MCF 10A (cell line): ENCODE data around the gene ZC3H12C. TPM values are rescaled to one million over a fixed set of nuclear protein-coding genes. Genes with fewer than 3 reads are reported as not detected.

Experiments
- BruUV-seq: library from RNA; stranded (reverse); fragments of 400-500 nt; replicated peaks from 2 replicates; lab custom pipeline; 2021; lab: Mats Ljungman, UMichigan
- CTCF ChIA-PET: fragments of 300-600 bp; sonication (Branson Sonifier 250); formaldehyde crosslinking; extraction: SDS; loops from one replicate; lab custom pipeline; 2021; ENCODE audit warnings: antibody characterized with exemption, inconsistent platforms; lab: Yijun Ruan, JAX
- POLR2A ChIA-PET: fragments of 300-600, 350-650 bp; sonication (Branson Sonifier 250); formaldehyde crosslinking; extraction: SDS; loops from one replicate; lab custom pipeline; 2020; ENCODE audit warnings: antibody characterized with exemption, inconsistent platforms; lab: Yijun Ruan, JAX
- DNase-seq: peaks from one replicate; pipeline ENCODE4 v3.0.0-alpha.2; 2018; ENCODE audit not compliant: unreplicated experiment
- H3K27ac Mint-ChIP-seq: one replicate; pipeline ENCODE4 v1.8.0; 2022; ENCODE audit warnings: mild to moderate bottlenecking, low read depth, mixed read lengths; ENCODE audit not compliant: unreplicated experiment
- H3K27me3 Mint-ChIP-seq: one replicate; pipeline ENCODE4 v1.8.0; 2022; ENCODE audit warnings: mixed read lengths; ENCODE audit not compliant: insufficient read depth, unreplicated experiment
- H3K36me3 Mint-ChIP-seq: one replicate; pipeline ENCODE4 v1.8.0; 2022; ENCODE audit warnings: mild to moderate bottlenecking, moderate library complexity, mixed read lengths; ENCODE audit not compliant: insufficient read depth, unreplicated experiment
- H3K4me1 Mint-ChIP-seq: one replicate; pipeline ENCODE4 v1.8.0; 2022; ENCODE audit warnings: mixed read lengths; ENCODE audit not compliant: insufficient read depth, unreplicated experiment
- H3K4me3 Mint-ChIP-seq: one replicate; pipeline ENCODE4 v1.8.0; 2022; ENCODE audit warnings: mild to moderate bottlenecking, moderate library complexity, mixed read lengths; ENCODE audit not compliant: unreplicated experiment
- H3K9me3 Mint-ChIP-seq: one replicate; pipeline ENCODE4 v1.8.0; 2022; ENCODE audit warnings: mixed read lengths; ENCODE audit not compliant: unreplicated experiment
- CTCF ChIP-seq: fragments of 200-600 bp; IDR thresholded peaks from one replicate; pipeline ENCODE4 v1.8.0; 2022; ENCODE audit warnings: antibody characterized with exemption, mild to moderate bottlenecking; ENCODE audit not compliant: unreplicated experiment
- intact Hi-C: fragments of 100-400 bp; cut with micrococcal nuclease; formaldehyde crosslinking; loops from 2 replicates; pipeline ENCODE4 v1.14.1; 2022
- total RNA-seq: library from RNA; stranded (reverse); gene quantifications from 2 replicates; pipeline ENCODE4 v1.2.3, GENCODE V29; 2022

Gene ZC3H12C
- total RNA-seq, 1 experiment from 2014 or later, result 37.7 TPM

GRCh38 chr11:110096496-110096895, 3.3 kb downstream of the ZC3H12C start:
- intact Hi-C loops, result loop anchor here (5.0 to 10.0 kb wide), 3 partner anchors 242 to 336 kb away; no protein-coding TSS in a partner anchor
- ChIA-PET POLR2A (interaction anchor here (0.7 to 10.3 kb wide), 11 partner anchors 11 to 1397 kb away, joined by 3 to 197 read pairs (median 4); no protein-coding TSS in a partner anchor), CTCF (interaction anchor here (2.8 kb wide), 1 partner anchor 151 kb away, joined by 10 read pairs; no protein-coding TSS in a partner anchor)
- Mint-ChIP-seq H3K36me3 (peaks cover 31% of the 10 kb centered on the region), H3K27me3 (no peaks in the 10 kb centered on the region), H3K9me3 (no peaks in the 10 kb centered on the region), H3K27ac (peak overlapping the region; percentile 55), H3K4me1 (peaks cover 39% of the 10 kb centered on the region), H3K4me3 (peak overlapping the region; percentile 98)
- no TSS peak for BruUV-seq
- TF ChIP-seq CTCF, result no peak
- no peak for DNase-seq

GRCh38 chr11:110097459-110098012, 4.3 kb downstream of the ZC3H12C start:
- Mint-ChIP-seq H3K4me3 (peak overlapping the region; percentile 98), H3K4me1 (peaks cover 39% of the 10 kb centered on the region), H3K36me3 (peaks cover 36% of the 10 kb centered on the region), H3K27ac (peak overlapping the region; percentile 31), H3K27me3 (no peaks in the 10 kb centered on the region), H3K9me3 (no peaks in the 10 kb centered on the region)
- no peak for DNase-seq
- BruUV-seq, result no TSS peak
- ChIA-PET POLR2A (interaction anchor here (0.6 to 10.3 kb wide), 18 partner anchors 9 to 260 kb away, joined by 3 to 148 read pairs (median 4); no protein-coding TSS in a partner anchor), CTCF (interaction anchor here (0.7 to 2.8 kb wide), 3 partner anchors 72 to 152 kb away, joined by 4 to 10 read pairs (median 6); no protein-coding TSS in a partner anchor)
- intact Hi-C loops, result loop anchor here (5.0 to 10.0 kb wide), 3 partner anchors 243 to 335 kb away; no protein-coding TSS in a partner anchor
- TF ChIP-seq CTCF, result no peak

GRCh38 chr11:110098645-110099044, 5.5 kb downstream of the ZC3H12C start:
- Mint-ChIP-seq H3K27ac (peak overlapping the region; percentile 31), H3K4me1 (peaks cover 39% of the 10 kb centered on the region), H3K27me3 (no peaks in the 10 kb centered on the region), H3K4me3 (no peak overlapping the region), H3K36me3 (peaks cover 38% of the 10 kb centered on the region), H3K9me3 (no peaks in the 10 kb centered on the region)
- POLR2A ChIA-PET, result interaction anchor here (1.0 to 10.3 kb wide), 10 partner anchors 12 to 156 kb away, joined by 3 to 148 read pairs (median 5); no protein-coding TSS in a partner anchor
- no TSS peak for BruUV-seq
- CTCF ChIA-PET, result interaction anchor here (0.6 to 2.8 kb wide), 5 partner anchors 21 to 153 kb away, joined by 3 to 10 read pairs (median 3); no protein-coding TSS in a partner anchor
- intact Hi-C loops, result loop anchor here (5.0 to 10.0 kb wide), 3 partner anchors 244 to 334 kb away; no protein-coding TSS in a partner anchor
- TF ChIP-seq CTCF, result no peak
- no peak for DNase-seq
